HG02938 (cell line): ENCODE measurements around the gene TK2.
"Not testable (repeated sequence)": the region's sequence is repeated elsewhere in the genome, so short reads cannot be mapped to it uniquely, and the experiment has no call there.

Experiments used
- ATAC-seq: cut with Tn5 transposase; IDR thresholded peaks from one replicate; pipeline ENCODE4 v1.9.1; 2021; ENCODE audit warnings: mild to moderate bottlenecking, moderate library complexity; ENCODE audit not compliant: unreplicated experiment

The TK2 gene

DNA sequence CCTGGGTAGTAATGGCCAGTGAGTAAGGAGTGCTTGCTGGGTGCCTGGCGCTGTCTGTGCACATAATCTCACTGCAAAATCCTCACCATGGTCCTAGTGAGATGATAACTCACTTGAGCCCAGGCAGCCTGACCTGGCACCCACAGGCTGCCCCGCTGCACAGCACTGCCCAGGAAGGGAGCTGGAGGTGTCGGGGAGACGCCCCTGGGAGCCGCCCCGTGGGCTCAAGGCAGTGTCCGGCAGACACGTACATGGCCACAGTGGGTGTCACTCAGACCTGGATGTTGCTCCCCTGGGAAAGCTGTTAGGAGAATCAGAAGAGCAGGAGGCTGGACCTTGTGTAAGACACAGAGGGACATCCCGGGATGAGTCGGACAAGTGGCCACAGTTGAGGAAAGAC is 78.7 kb downstream of the TK2 start:
- ATAC-seq, result no peak

GRCh38 chr16:66470556-66470955 is 79.4 kb downstream of the TK2 start:
- ATAC-seq, result no peak

DNA sequence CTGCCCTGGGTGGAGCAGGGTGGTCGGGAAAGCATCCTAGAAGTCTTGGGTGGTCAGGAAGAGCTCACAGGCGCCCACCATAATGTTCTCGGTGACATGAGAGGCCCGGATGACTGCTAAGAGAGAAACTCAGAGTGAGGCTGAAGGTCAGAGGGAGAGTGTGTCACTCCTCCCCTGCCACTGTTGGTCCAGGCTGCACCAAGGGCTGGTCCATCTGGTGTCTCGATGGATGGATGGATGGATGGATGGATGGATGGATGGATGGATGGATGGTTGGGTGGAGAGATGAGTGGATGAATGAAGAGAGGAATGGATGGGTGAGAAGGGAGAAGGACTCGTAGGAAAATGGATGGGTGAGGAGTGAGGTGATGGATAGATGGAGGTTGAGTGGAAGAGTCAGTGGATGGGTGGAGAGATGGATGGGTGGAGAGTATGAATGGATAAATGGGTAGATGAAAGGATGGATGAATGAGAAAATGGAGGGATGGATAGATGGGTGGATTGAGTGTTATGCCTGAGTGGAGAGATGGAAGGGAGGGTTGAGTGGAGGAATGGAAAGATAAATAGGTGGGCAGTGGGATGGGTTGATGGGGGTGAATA is 79.9 kb downstream of the TK2 start:
- no peak for ATAC-seq

GRCh38 chr16:66469291-66469946 is 80.5 kb downstream of the TK2 start:
- ATAC-seq, result no peak

GRCh38 chr16:66468321-66468965 is 81.5 kb downstream of the TK2 start:
- ATAC-seq, result no peak

DNA sequence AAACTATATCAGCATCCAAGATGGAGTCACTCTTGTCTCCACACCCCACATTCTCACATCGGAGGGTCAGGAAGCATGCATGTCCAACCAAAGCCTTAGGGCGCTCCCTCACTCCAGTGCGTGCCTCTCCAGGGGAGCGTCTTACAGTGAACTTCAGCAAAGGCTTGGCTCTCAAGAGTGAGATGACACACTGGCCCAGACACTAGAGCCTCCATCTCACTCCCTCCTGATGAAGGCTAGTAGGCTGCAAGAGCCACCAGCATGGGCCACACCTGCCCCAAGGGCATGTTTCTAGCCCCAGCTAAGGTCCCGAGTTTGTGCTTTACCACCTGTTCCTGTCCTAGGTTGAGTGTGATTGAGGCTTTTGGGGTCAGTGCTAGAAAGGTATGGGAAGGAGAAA is 82.3 kb downstream of the TK2 start:
- ATAC-seq, result no peak

DNA sequence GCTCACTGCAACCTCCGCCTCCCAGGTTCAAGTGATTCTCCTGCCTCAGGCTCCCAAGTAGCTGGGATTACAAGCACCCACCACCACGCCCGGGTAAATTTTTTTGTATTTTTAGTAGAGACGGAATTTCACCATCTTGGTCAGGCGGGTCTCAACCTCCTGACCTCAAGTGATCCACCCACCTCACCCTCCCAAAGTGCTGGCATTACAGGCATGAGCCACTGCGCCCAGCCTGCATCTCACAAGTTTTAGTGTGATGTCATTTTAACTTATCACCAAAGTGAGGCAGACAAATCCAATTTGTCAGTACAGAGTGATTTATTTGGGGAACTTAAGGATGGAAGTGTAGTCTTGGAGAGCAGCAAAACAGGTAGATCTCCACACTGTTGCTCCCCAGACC is 83.3 kb downstream of the TK2 start:
- not testable (repeated sequence) for ATAC-seq

GRCh38 chr16:66465946-66466345 is 84.0 kb downstream of the TK2 start:
- not testable (repeated sequence) for ATAC-seq

DNA sequence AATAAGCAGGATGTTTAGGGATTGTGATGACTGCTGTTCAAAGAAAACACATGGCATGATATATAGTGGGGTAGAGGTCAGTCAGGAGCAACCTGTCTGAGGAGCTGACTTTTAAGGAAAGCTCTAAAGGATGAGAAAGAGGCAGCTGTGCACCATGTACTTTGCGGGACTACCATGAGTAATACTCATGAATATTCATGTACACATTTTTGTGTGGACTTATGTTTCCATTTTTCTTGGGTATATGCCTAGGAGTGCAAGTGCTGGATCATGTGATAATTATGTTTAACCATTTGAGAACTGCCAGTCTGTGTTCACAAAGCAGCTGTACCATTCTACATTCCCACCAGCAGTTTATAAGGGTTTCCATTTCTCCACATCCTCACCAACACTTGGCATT is 87.0 kb downstream of the TK2 start:
- no peak for ATAC-seq

DNA sequence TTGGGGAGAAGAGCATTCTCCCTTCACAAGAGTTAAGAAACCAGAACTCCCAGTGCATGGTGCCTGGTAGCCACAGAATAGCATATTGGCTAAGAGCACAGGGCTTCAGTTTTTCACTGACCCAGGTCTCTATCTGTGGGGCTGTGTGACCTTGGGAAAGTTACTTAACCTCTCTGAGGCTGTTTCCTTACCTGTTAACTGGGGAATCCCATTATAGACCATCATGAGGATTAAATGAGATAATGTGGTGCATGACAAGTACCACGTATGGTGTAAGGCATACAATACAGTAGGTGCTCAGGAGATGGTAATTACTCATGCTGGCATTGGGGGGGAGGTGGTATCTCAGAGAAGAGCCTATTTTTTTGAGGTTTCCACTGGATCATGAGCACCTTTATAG is 89.2 kb downstream of the TK2 start:
- no peak for ATAC-seq

- ATAC-seq, result no peak
These were observed 90.0 kb downstream of the TK2 start for GRCh38 chr16:66459878-66460277.

GRCh38 chr16:66458853-66459252 is 91.1 kb downstream of the TK2 start:
- ATAC-seq, result no peak

GRCh38 chr16:66458292-66458691 is 91.6 kb downstream of the TK2 start:
- no peak for ATAC-seq
